Neural cell (in vitro differentiated cells): Measurements from ENCODE around the gene HPCAL4. TPM values are rescaled to one million over a fixed set of nuclear protein-coding genes. Genes with fewer than 3 reads are reported as not detected.

Experiments used
- H2AFZ ChIP-seq: fragments of 200-600, 300-800 bp; sonication (generic), shearing (Covaris generic); 2 replicates; pipeline ENCODE4 v1.6.0; 2014; ENCODE audit warnings: low read depth, mild to moderate bottlenecking, antibody characterized with exemption, low read length, moderate library complexity
- H3F3A ChIP-seq: fragments of 200-600 bp; shearing (Covaris generic); 2 replicates; pipeline ENCODE4 v1.6.1; 2016; ENCODE audit warnings: mild to moderate bottlenecking, moderate library complexity, mixed read lengths, antibody characterized with exemption, low read length; ENCODE audit not compliant: insufficient read depth, poor library complexity, severe bottlenecking
- H3K27ac ChIP-seq: fragments of 200-600, 300-800 bp; sonication (generic), shearing (Covaris generic); 2 replicates; pipeline ENCODE4 v1.5.1; 2014; ENCODE audit warnings: mild to moderate bottlenecking, low read length, moderate library complexity
- H3K27me3 ChIP-seq: fragments of 300-800, 200-600 bp; sonication (generic), shearing (Covaris generic); 2 replicates; pipeline ENCODE4 v1.6.0; 2014; ENCODE audit warnings: mild to moderate bottlenecking, low read depth, low read length, moderate library complexity; ENCODE audit not compliant: insufficient read depth
- H3K36me3 ChIP-seq: fragments of 300-800, 200-600 bp; sonication (generic), shearing (Covaris generic); 2 replicates; pipeline ENCODE4 v1.5.1; 2014; ENCODE audit warnings: mild to moderate bottlenecking, antibody characterized with exemption, low read length, moderate library complexity; ENCODE audit not compliant: insufficient read depth
- H3K4me2 ChIP-seq: fragments of 300-800, 200-600 bp; sonication (generic), shearing (Covaris generic); 2 replicates; pipeline ENCODE4 v1.6.0; 2014; ENCODE audit warnings: mild to moderate bottlenecking, low read length
- H3K4me3 ChIP-seq: fragments of 300-800, 200-600 bp; sonication (generic), shearing (Covaris generic); 2 replicates; pipeline ENCODE4 v1.5.1; 2014; ENCODE audit warnings: mild to moderate bottlenecking, low read length, moderate library complexity
- H3K79me2 ChIP-seq: fragments of 200-600 bp; shearing (Covaris generic); replicated peaks from 2 replicates; pipeline ENCODE4 v1.6.0; 2014; ENCODE audit warnings: mild to moderate bottlenecking, low read length, moderate library complexity; ENCODE audit not compliant: insufficient read depth
- H3K9ac ChIP-seq: fragments of 300-800, 200-600 bp; sonication (generic), shearing (Covaris generic); 2 replicates; pipeline ENCODE4 v1.6.1; 2016; ENCODE audit warnings: mild to moderate bottlenecking, low read length, mixed read lengths
- H3K9me2 ChIP-seq: fragments of 200-600 bp; shearing (Covaris generic); 2 replicates; pipeline ENCODE4 v1.6.1; 2016; ENCODE audit warnings: mild to moderate bottlenecking, low read length, mixed read lengths; ENCODE audit not compliant: insufficient read depth
- H3K9me3 ChIP-seq: fragments of 200-600, 300-800 bp; sonication (generic), shearing (Covaris generic); 2 replicates; pipeline ENCODE4 v1.6.1; 2016; ENCODE audit warnings: mild to moderate bottlenecking, mixed run types, low read length, moderate library complexity, mixed read lengths
- H4K20me1 ChIP-seq: fragments of 200-600 bp; shearing (Covaris generic); 2 replicates; pipeline ENCODE4 v1.6.1; 2016; ENCODE audit warnings: mild to moderate bottlenecking, mixed run types; ENCODE audit not compliant: insufficient read depth
- CTCF ChIP-seq: fragments of 450-650 bp; IDR thresholded peaks from 2 replicates; pipeline ENCODE4 v1.5.1; 2014; ENCODE audit warnings: antibody characterized with exemption, mild to moderate bottlenecking, moderate library complexity; ENCODE audit not compliant: poor library complexity, severe bottlenecking
- EP300 ChIP-seq: fragments of 450-650 bp; conservative IDR thresholded peaks from 2 replicates; pipeline ENCODE4 v1.6.1; 2014; ENCODE audit warnings: antibody characterized with exemption, mild to moderate bottlenecking, moderate library complexity; ENCODE audit not compliant: poor library complexity, severe bottlenecking
- EZH2 ChIP-seq: fragments of 200-600, 300-800 bp; shearing (Covaris generic), sonication (generic); IDR thresholded peaks from 2 replicates; pipeline ENCODE4 v1.6.1; 2014; ENCODE audit warnings: antibody characterized with exemption, low read length, borderline replicate concordance, mild to moderate bottlenecking; ENCODE audit not compliant: insufficient read depth, poor library complexity, severe bottlenecking
- MXI1 ChIP-seq: fragments of 450-650 bp; conservative IDR thresholded peaks from 2 replicates; pipeline ENCODE4 v1.6.1; 2014; ENCODE audit warnings: antibody characterized with exemption, mild to moderate bottlenecking; ENCODE audit not compliant: poor library complexity, severe bottlenecking
- POLR2AphosphoS5 ChIP-seq: IDR thresholded peaks from 2 replicates; pipeline ENCODE4 v1.6.1; 2012
- RAD21 ChIP-seq: fragments of 450-650 bp; conservative IDR thresholded peaks from 2 replicates; pipeline ENCODE4 v1.6.1; 2014; ENCODE audit warnings: antibody characterized with exemption, mild to moderate bottlenecking, moderate library complexity
- SMC3 ChIP-seq: fragments of 450-650 bp; conservative IDR thresholded peaks from 2 replicates; pipeline ENCODE4 v1.6.1; 2014; ENCODE audit warnings: antibody characterized with exemption, mild to moderate bottlenecking, moderate library complexity; ENCODE audit not compliant: poor library complexity
- TAF1 ChIP-seq: IDR thresholded peaks from 2 replicates; pipeline ENCODE4 v1.6.1; 2012; ENCODE audit warnings: low read depth
- polyA plus RNA-seq: library from polyadenylated mRNA; depleted of rRNA; stranded (reverse); fragments of >200 nt; gene quantifications from 2 replicates; pipeline ENCODE4 v1.2.3, GENCODE V29; 2014
- TF ChIP-seq, protein P1 (sequence below): IDR thresholded peaks from 2 replicates; pipeline ENCODE4 v1.6.1; 2012; ENCODE audit warnings: borderline replicate concordance

HPCAL4 gene
- polyA plus RNA-seq, 1 donor from 2014 or later = 53.2 TPM

DNA sequence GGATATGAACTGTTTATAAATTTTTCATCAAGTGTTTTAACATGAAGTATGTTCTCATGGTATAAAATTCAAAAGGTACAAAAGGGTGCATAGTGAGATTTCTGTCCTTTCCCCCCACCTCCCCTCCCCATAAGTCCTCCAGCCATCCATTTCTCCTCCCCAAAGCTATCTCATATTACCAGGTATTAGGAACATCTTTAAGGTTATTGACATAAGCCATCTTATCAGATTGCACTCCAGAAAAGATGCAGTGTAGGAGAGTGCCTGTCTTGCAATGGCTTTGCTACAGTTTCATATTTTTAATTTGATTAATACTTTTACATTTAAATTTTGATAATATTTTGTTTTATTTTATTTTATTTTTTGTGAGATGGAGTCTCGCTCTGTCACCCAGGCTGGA is 13.5 kb upstream of the HPCAL4 start:
- Histone ChIP-seq H3K36me3 (no peaks in the 10 kb centered on the region), H2AFZ (no peak overlapping the region), H3K27me3 (peaks cover 8% of the 10 kb centered on the region), H3K27ac (no peak overlapping the region), H3K4me2 (no peak overlapping the region), H3F3A (no peaks in the 10 kb centered on the region), H3K9me2 (no peaks in the 10 kb centered on the region), H4K20me1 (no peaks in the 10 kb centered on the region), H3K9me3 (no peaks in the 10 kb centered on the region), H3K9ac (no peak overlapping the region), H3K79me2 (no peaks in the 10 kb centered on the region), H3K4me3 (no peak overlapping the region)
- TF ChIP-seq TAF1 = no peak
- TF ChIP-seq, protein P1, sequence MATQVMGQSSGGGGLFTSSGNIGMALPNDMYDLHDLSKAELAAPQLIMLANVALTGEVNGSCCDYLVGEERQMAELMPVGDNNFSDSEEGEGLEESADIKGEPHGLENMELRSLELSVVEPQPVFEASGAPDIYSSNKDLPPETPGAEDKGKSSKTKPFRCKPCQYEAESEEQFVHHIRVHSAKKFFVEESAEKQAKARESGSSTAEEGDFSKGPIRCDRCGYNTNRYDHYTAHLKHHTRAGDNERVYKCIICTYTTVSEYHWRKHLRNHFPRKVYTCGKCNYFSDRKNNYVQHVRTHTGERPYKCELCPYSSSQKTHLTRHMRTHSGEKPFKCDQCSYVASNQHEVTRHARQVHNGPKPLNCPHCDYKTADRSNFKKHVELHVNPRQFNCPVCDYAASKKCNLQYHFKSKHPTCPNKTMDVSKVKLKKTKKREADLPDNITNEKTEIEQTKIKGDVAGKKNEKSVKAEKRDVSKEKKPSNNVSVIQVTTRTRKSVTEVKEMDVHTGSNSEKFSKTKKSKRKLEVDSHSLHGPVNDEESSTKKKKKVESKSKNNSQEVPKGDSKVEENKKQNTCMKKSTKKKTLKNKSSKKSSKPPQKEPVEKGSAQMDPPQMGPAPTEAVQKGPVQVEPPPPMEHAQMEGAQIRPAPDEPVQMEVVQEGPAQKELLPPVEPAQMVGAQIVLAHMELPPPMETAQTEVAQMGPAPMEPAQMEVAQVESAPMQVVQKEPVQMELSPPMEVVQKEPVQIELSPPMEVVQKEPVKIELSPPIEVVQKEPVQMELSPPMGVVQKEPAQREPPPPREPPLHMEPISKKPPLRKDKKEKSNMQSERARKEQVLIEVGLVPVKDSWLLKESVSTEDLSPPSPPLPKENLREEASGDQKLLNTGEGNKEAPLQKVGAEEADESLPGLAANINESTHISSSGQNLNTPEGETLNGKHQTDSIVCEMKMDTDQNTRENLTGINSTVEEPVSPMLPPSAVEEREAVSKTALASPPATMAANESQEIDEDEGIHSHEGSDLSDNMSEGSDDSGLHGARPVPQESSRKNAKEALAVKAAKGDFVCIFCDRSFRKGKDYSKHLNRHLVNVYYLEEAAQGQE = no peak
- no peak for TF ChIP-seq POLR2AphosphoS5
- TF ChIP-seq RAD21 = no peak
- no peak for TF ChIP-seq CTCF
- no peak for TF ChIP-seq EZH2
- no peak for TF ChIP-seq MXI1
- no peak for TF ChIP-seq EP300
- no peak for TF ChIP-seq SMC3

DNA sequence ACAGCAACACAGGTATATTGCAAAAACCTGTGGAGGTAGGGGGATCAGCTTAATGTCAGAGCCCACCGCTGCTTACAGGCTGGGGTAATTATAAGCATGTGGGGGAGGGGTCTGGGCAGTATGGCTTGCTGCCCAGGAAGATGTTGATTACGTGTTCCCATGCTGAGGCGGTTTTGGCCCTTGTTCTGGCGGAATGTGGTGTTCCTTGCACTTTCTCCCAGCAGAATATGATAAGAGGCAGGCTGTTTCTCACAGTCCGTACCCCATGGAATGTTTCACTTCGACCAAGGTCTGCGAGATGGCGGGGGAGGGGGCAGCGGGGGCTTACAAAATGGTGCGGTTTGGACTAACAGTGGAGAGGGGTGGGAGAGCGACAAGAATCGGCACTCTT is 9.8 kb upstream of the HPCAL4 start:
- H3K27ac ChIP-seq = no peak overlapping the region
- no peak overlapping the region for H3K9ac ChIP-seq
- no peaks in the 10 kb centered on the region for H3K9me2 ChIP-seq
- H3K79me2 ChIP-seq = no peaks in the 10 kb centered on the region
- H3K4me3 ChIP-seq = no peak overlapping the region
- no peak overlapping the region for H3K4me2 ChIP-seq
- no peaks in the 10 kb centered on the region for H3F3A ChIP-seq
- no peak overlapping the region for H2AFZ ChIP-seq
- H4K20me1 ChIP-seq = no peaks in the 10 kb centered on the region
- H3K9me3 ChIP-seq = peaks cover 3% of the 10 kb centered on the region
- H3K27me3 ChIP-seq = peaks cover 14% of the 10 kb centered on the region
- H3K36me3 ChIP-seq = no peaks in the 10 kb centered on the region
- no peak for TF ChIP-seq POLR2AphosphoS5
- TF ChIP-seq SMC3 = no peak
- TF ChIP-seq TAF1 = no peak
- no peak for TF ChIP-seq EP300
- TF ChIP-seq, protein P1 = no peak
- TF ChIP-seq MXI1 = no peak
- no peak for TF ChIP-seq RAD21
- no peak for TF ChIP-seq CTCF
- no peak for TF ChIP-seq EZH2
